GM23338 (cell line): ENCODE measurements around the gene BEGAIN. TPM values are rescaled to one million over a fixed set of nuclear protein-coding genes. Genes with fewer than 3 reads are reported as not detected.

ENCODE experiments used
- ATAC-seq: fragments of 200-7000 bp; cut with Tn5 transposase; 3 replicates; pipeline ENCODE4 v1.9.1; 2020
- DNase-seq: peaks from one replicate; pipeline ENCODE4 v3.0.0-alpha.2; 2015; ENCODE audit warnings: low spot score
- H2AFZ ChIP-seq: fragments of 200-600 bp; sonication (generic); 2 replicates; pipeline ENCODE4 v1.8.0; 2016; ENCODE audit warnings: antibody characterized with exemption, mild to moderate bottlenecking, moderate library complexity
- H3F3A ChIP-seq: fragments of 200-600 bp; sonication (generic); replicated peaks from 2 replicates; pipeline ENCODE4 v1.8.0; 2017; ENCODE audit warnings: antibody characterized with exemption, mixed run types, low read depth
- H3K27ac ChIP-seq: fragments of 200-600 bp; sonication (generic); 2 replicates; pipeline ENCODE4 v1.6.1; 2016; ENCODE audit warnings: low read depth
- H3K27me3 ChIP-seq: fragments of 200-600 bp; sonication (generic); 2 replicates; pipeline ENCODE4 v1.8.0; 2016; ENCODE audit warnings: mild to moderate bottlenecking, mixed run types, moderate library complexity; ENCODE audit not compliant: insufficient read depth
- H3K36me3 ChIP-seq: fragments of 200-600 bp; sonication (generic); 2 replicates; pipeline ENCODE4 v1.8.0; 2016; ENCODE audit warnings: mild to moderate bottlenecking; ENCODE audit not compliant: insufficient read depth
- H3K4me1 ChIP-seq: fragments of 200-600 bp; sonication (generic); 2 replicates; pipeline ENCODE4 v1.8.0; 2016; ENCODE audit warnings: mild to moderate bottlenecking, moderate library complexity; ENCODE audit not compliant: insufficient read depth
- H3K4me2 ChIP-seq: fragments of 200-600 bp; sonication (generic); 2 replicates; pipeline ENCODE4 v1.7.1; 2017; ENCODE audit warnings: mixed run types
- H3K4me3 ChIP-seq: fragments of 200-600 bp; sonication (generic); 2 replicates; pipeline ENCODE4 v1.6.1; 2016; ENCODE audit warnings: mixed run types
- H3K79me2 ChIP-seq: fragments of 200-600 bp; sonication (generic); replicated peaks from 2 replicates; pipeline ENCODE4 v1.8.0; 2017; ENCODE audit warnings: mild to moderate bottlenecking; ENCODE audit not compliant: insufficient read depth
- H3K9me2 ChIP-seq: fragments of 200-600 bp; sonication (generic); 2 replicates; pipeline ENCODE4 v1.8.0; 2017; ENCODE audit not compliant: insufficient read depth
- H4K20me1 ChIP-seq: fragments of 200-600 bp; sonication (generic); replicated peaks from 2 replicates; pipeline ENCODE4 v1.8.0; 2017; ENCODE audit warnings: mild to moderate bottlenecking; ENCODE audit not compliant: insufficient read depth
- H3K27ac Mint-ChIP-seq: 2 replicates; pipeline ENCODE4 v1.8.0; 2020; ENCODE audit warnings: inconsistent platforms, mild to moderate bottlenecking, moderate library complexity, mixed read lengths
- H3K27me3 Mint-ChIP-seq: 3 replicates; pipeline ENCODE4 v1.8.0; 2022; ENCODE audit warnings: low read depth, mild to moderate bottlenecking, moderate library complexity, mixed read lengths, inconsistent platforms; ENCODE audit not compliant: insufficient read depth, poor library complexity
- H3K36me3 Mint-ChIP-seq: 3 replicates; pipeline ENCODE4 v1.8.0; 2021; ENCODE audit warnings: low read depth, mild to moderate bottlenecking, inconsistent platforms, moderate library complexity, mixed read lengths
- H3K4me1 Mint-ChIP-seq: 3 replicates; pipeline ENCODE4 v1.8.0; 2020; ENCODE audit warnings: mild to moderate bottlenecking, inconsistent platforms, mixed read lengths
- H3K4me3 Mint-ChIP-seq: 3 replicates; pipeline ENCODE4 v1.8.0; 2021; ENCODE audit warnings: moderate library complexity, mild to moderate bottlenecking, inconsistent platforms, mixed read lengths
- H3K9me3 Mint-ChIP-seq: 3 replicates; pipeline ENCODE4 v1.8.0; 2020; ENCODE audit warnings: moderate library complexity, mild to moderate bottlenecking, inconsistent platforms, mixed read lengths
- CREB1 ChIP-seq: fragments of 250-450 bp; sonication (Bioruptor Pico); IDR thresholded peaks from 2 replicates; pipeline ENCODE4 v1.5.0; 2020; ENCODE audit warnings: low read depth, mild to moderate bottlenecking, moderate library complexity
- CTCF ChIP-seq, 2 experiments: fragments of 200-600 bp in 1 of 2; sonication (generic) in 1 of 2; conservative IDR thresholded peaks; 2 replicates each; pipeline versions ENCODE4 v1.5.1 to v1.6.1; 2016 to 2017; ENCODE audit warnings: antibody characterized with exemption in 2 of 2, low read depth in 2 of 2, mild to moderate bottlenecking in 2 of 2, moderate library complexity in 1 of 2
- JUNB ChIP-seq: IDR thresholded peaks from one replicate; pipeline ENCODE4 v1.6.1; 2016; ENCODE audit warnings: antibody characterized with exemption; ENCODE audit not compliant: unreplicated experiment
- POLR2AphosphoS5 ChIP-seq: IDR thresholded peaks from 2 replicates; pipeline ENCODE4 v1.6.1; 2016; ENCODE audit warnings: antibody characterized with exemption, low read depth
- STAT1 ChIP-seq: IDR thresholded peaks from one replicate; pipeline ENCODE4 v1.6.1; 2016; ENCODE audit warnings: antibody characterized with exemption; ENCODE audit not compliant: unreplicated experiment
- ZNF114 ChIP-seq: fragments of 250-450 bp; sonication (Bioruptor Pico); IDR thresholded peaks from 2 replicates; pipeline ENCODE4 v1.5.0; 2020; ENCODE audit warnings: mild to moderate bottlenecking, moderate library complexity
- polyA plus RNA-seq: library from polyadenylated mRNA; unstranded; fragments of >200 nt; fragmentation: Nextera tagmentation; extraction: Ambion mirVana; gene quantifications from 2 replicates; pipeline ENCODE4 v1.2.1, GENCODE V29; 2016
- total RNA-seq: library from RNA; depleted of rRNA; stranded (reverse); fragments of >200 nt; shearing (Covaris generic); gene quantifications from 2 replicates; pipeline ENCODE4 v1.2.3, GENCODE V29; 2014
- TF ChIP-seq, protein P1 (sequence below): IDR thresholded peaks from 2 replicates; pipeline ENCODE4 v1.6.1; 2016; ENCODE audit warnings: antibody characterized with exemption
- TF ChIP-seq, protein P2 (sequence below): IDR thresholded peaks from one replicate; pipeline ENCODE4 v1.6.1; 2018; ENCODE audit warnings: antibody characterized with exemption; ENCODE audit not compliant: unreplicated experiment
- TF ChIP-seq, protein P3 (sequence below): fragments of 250-450 bp; sonication (Bioruptor Pico); IDR thresholded peaks from 2 replicates; pipeline ENCODE4 v1.5.0; 2020; ENCODE audit warnings: mild to moderate bottlenecking, moderate library complexity

The BEGAIN gene
- total and polyA plus RNA-seq, 2 experiments from 2014 or later: 0.60 to 2.4 TPM

- TF ChIP-seq, protein P1, sequence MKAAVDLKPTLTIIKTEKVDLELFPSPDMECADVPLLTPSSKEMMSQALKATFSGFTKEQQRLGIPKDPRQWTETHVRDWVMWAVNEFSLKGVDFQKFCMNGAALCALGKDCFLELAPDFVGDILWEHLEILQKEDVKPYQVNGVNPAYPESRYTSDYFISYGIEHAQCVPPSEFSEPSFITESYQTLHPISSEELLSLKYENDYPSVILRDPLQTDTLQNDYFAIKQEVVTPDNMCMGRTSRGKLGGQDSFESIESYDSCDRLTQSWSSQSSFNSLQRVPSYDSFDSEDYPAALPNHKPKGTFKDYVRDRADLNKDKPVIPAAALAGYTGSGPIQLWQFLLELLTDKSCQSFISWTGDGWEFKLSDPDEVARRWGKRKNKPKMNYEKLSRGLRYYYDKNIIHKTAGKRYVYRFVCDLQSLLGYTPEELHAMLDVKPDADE: no peak
These were observed 38.9 kb downstream of the BEGAIN start (continued) for GRCh38 chr14:100548295-100548655.

- Mint-ChIP-seq H3K4me3 (no peak overlapping the region), H3K27me3 (peaks cover 18% of the 10 kb centered on the region), H3K9me3 (no peaks in the 10 kb centered on the region), H3K36me3 (no peaks in the 10 kb centered on the region; the same call in 2 of the 3 replicates), H3K27ac (no peak overlapping the region), H3K4me1 (peaks cover 9% of the 10 kb centered on the region)
- Histone ChIP-seq H3K27ac (no peak overlapping the region), H3K27me3 (no peaks in the 10 kb centered on the region), H3F3A (no peaks in the 10 kb centered on the region), H2AFZ (no peak overlapping the region), H3K79me2 (no peaks in the 10 kb centered on the region), H3K36me3 (no peaks in the 10 kb centered on the region), H3K9me2 (no peaks in the 10 kb centered on the region), H3K4me3 (no peak overlapping the region), H4K20me1 (no peaks in the 10 kb centered on the region), H3K4me2 (no peak overlapping the region), H3K4me1 (no peaks in the 10 kb centered on the region)
- DNase-seq: no peak
- ATAC-seq: no peak
- TF ChIP-seq CTCF (conservative IDR thresholded peaks at IDR 0.05; ENCODE audit: low read depth in 2 of 2) (no peak), ZNF114 (CRISPR knock-in tag) (no peak), JUNB (no peak), CREB1 (CRISPR knock-in tag) (no peak), POLR2AphosphoS5 (no peak), STAT1 (no peak)
- TF ChIP-seq, protein P2, sequence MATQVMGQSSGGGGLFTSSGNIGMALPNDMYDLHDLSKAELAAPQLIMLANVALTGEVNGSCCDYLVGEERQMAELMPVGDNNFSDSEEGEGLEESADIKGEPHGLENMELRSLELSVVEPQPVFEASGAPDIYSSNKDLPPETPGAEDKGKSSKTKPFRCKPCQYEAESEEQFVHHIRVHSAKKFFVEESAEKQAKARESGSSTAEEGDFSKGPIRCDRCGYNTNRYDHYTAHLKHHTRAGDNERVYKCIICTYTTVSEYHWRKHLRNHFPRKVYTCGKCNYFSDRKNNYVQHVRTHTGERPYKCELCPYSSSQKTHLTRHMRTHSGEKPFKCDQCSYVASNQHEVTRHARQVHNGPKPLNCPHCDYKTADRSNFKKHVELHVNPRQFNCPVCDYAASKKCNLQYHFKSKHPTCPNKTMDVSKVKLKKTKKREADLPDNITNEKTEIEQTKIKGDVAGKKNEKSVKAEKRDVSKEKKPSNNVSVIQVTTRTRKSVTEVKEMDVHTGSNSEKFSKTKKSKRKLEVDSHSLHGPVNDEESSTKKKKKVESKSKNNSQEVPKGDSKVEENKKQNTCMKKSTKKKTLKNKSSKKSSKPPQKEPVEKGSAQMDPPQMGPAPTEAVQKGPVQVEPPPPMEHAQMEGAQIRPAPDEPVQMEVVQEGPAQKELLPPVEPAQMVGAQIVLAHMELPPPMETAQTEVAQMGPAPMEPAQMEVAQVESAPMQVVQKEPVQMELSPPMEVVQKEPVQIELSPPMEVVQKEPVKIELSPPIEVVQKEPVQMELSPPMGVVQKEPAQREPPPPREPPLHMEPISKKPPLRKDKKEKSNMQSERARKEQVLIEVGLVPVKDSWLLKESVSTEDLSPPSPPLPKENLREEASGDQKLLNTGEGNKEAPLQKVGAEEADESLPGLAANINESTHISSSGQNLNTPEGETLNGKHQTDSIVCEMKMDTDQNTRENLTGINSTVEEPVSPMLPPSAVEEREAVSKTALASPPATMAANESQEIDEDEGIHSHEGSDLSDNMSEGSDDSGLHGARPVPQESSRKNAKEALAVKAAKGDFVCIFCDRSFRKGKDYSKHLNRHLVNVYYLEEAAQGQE: no peak
- TF ChIP-seq, protein P3, sequence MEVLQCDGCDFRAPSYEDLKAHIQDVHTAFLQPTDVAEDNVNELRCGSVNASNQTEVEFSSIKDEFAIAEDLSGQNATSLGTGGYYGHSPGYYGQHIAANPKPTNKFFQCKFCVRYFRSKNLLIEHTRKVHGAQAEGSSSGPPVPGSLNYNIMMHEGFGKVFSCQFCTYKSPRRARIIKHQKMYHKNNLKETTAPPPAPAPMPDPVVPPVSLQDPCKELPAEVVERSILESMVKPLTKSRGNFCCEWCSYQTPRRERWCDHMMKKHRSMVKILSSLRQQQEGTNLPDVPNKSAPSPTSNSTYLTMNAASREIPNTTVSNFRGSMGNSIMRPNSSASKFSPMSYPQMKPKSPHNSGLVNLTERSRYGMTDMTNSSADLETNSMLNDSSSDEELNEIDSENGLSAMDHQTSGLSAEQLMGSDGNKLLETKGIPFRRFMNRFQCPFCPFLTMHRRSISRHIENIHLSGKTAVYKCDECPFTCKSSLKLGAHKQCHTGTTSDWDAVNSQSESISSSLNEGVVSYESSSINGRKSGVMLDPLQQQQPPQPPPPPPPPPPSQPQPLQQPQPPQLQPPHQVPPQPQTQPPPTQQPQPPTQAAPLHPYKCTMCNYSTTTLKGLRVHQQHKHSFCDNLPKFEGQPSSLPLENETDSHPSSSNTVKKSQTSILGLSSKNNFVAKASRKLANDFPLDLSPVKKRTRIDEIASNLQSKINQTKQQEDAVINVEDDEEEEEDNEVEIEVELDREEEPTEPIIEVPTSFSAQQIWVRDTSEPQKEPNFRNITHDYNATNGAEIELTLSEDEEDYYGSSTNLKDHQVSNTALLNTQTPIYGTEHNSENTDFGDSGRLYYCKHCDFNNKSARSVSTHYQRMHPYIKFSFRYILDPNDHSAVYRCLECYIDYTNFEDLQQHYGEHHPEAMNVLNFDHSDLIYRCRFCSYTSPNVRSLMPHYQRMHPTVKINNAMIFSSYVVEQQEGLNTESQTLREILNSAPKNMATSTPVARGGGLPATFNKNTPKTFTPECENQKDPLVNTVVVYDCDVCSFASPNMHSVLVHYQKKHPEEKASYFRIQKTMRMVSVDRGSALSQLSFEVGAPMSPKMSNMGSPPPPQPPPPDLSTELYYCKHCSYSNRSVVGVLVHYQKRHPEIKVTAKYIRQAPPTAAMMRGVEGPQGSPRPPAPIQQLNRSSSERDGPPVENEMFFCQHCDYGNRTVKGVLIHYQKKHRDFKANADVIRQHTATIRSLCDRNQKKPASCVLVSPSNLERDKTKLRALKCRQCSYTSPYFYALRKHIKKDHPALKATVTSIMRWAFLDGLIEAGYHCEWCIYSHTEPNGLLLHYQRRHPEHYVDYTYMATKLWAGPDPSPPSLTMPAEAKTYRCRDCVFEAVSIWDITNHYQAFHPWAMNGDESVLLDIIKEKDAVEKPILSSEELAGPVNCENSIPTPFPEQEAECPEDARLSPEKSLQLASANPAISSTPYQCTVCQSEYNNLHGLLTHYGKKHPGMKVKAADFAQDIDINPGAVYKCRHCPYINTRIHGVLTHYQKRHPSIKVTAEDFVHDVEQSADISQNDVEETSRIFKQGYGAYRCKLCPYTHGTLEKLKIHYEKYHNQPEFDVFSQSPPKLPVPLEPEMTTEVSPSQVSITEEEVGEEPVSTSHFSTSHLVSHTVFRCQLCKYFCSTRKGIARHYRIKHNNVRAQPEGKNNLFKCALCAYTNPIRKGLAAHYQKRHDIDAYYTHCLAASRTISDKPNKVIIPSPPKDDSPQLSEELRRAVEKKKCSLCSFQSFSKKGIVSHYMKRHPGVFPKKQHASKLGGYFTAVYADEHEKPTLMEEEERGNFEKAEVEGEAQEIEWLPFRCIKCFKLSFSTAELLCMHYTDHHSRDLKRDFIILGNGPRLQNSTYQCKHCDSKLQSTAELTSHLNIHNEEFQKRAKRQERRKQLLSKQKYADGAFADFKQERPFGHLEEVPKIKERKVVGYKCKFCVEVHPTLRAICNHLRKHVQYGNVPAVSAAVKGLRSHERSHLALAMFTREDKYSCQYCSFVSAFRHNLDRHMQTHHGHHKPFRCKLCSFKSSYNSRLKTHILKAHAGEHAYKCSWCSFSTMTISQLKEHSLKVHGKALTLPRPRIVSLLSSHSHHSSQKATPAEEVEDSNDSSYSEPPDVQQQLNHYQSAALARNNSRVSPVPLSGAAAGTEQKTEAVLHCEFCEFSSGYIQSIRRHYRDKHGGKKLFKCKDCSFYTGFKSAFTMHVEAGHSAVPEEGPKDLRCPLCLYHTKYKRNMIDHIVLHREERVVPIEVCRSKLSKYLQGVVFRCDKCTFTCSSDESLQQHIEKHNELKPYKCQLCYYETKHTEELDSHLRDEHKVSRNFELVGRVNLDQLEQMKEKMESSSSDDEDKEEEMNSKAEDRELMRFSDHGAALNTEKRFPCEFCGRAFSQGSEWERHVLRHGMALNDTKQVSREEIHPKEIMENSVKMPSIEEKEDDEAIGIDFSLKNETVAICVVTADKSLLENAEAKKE (CRISPR knock-in tag): no peak
These were observed 39.5 kb downstream of the BEGAIN start for GRCh38 chr14:100547633-100548294.
